Measurements from ENCODE around the gene SCN3B.

SCN3B gene

DNA sequence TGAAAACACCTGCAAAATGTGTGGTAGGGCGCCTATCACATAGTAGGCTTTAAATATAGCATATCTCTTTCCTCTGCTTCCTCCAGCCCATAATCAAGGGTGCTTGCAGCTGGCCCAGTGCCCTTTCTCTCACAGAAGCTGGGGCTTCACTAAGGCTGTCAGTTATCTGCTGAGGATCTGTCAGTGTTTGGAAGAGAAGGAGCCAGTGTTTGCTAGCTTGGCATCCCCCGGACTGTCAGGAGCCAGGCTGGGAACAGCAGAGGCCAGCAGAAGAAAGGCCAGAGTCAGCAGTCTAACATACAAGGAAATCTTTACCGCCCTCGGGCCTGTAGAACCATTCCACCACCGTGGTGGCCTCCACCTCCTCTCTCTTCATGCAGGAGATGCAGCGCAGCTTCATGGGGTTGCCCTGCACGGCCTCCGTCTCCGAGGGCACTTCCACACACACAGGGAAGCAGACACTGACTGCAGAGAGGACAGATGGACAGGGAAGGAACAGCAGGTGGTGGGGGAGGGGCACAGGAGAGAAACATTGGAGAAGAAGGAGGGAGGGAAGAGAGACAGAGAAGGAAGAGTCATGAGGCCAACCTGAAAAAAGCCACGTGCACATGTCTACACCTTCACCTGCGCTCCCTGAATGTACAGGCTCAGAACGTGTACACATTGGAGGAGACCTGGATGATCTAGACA is 9.0 kb downstream of the SCN3B start:
- TF ChIP-seq SIN3A (IDR thresholded peaks at IDR 0.05; ENCODE audit: borderline replicate concordance, insufficient read depth, low read length) (no peak), TAF1 (IDR thresholded peaks at IDR 0.05; ENCODE audit: borderline replicate concordance, insufficient read depth, low read length) (no peak), POLR2AphosphoS5 (IDR thresholded peaks at IDR 0.05; ENCODE audit: low read depth, low read length) (no peak), FOXP2 (optimal IDR thresholded peaks at IDR 0.05; ENCODE audit: borderline replicate concordance, extremely low read depth, extremely low read length, insufficient read depth) (no peak), REST (IDR thresholded peaks at IDR 0.05; ENCODE audit: insufficient read depth in 1 of 2, low read depth in 2 of 2, low read length in 2 of 2) (no peak)

GRCh38 chr11:123642435-123642834 is 12.0 kb downstream of the SCN3B start:
- TF ChIP-seq REST (IDR thresholded peaks at IDR 0.05; ENCODE audit: insufficient read depth in 1 of 2, low read depth in 2 of 2, low read length in 2 of 2), result no peak
- no peak for TF ChIP-seq POLR2AphosphoS5 (IDR thresholded peaks at IDR 0.05; ENCODE audit: low read depth, low read length)
- TF ChIP-seq SIN3A (IDR thresholded peaks at IDR 0.05; ENCODE audit: borderline replicate concordance, insufficient read depth, low read length), result no peak
- TF ChIP-seq TAF1 (IDR thresholded peaks at IDR 0.05; ENCODE audit: borderline replicate concordance, insufficient read depth, low read length), result no peak
- TF ChIP-seq FOXP2 (optimal IDR thresholded peaks at IDR 0.05; ENCODE audit: borderline replicate concordance, extremely low read depth, extremely low read length, insufficient read depth), result no peak

GRCh38 chr11:123641495-123641840 is 13.0 kb downstream of the SCN3B start:
- no peak for TF ChIP-seq SIN3A (IDR thresholded peaks at IDR 0.05; ENCODE audit: borderline replicate concordance, insufficient read depth, low read length)
- no peak for TF ChIP-seq REST (IDR thresholded peaks at IDR 0.05; ENCODE audit: insufficient read depth in 1 of 2, low read depth in 2 of 2, low read length in 2 of 2)
- no peak for TF ChIP-seq TAF1 (IDR thresholded peaks at IDR 0.05; ENCODE audit: borderline replicate concordance, insufficient read depth, low read length)

DNA sequence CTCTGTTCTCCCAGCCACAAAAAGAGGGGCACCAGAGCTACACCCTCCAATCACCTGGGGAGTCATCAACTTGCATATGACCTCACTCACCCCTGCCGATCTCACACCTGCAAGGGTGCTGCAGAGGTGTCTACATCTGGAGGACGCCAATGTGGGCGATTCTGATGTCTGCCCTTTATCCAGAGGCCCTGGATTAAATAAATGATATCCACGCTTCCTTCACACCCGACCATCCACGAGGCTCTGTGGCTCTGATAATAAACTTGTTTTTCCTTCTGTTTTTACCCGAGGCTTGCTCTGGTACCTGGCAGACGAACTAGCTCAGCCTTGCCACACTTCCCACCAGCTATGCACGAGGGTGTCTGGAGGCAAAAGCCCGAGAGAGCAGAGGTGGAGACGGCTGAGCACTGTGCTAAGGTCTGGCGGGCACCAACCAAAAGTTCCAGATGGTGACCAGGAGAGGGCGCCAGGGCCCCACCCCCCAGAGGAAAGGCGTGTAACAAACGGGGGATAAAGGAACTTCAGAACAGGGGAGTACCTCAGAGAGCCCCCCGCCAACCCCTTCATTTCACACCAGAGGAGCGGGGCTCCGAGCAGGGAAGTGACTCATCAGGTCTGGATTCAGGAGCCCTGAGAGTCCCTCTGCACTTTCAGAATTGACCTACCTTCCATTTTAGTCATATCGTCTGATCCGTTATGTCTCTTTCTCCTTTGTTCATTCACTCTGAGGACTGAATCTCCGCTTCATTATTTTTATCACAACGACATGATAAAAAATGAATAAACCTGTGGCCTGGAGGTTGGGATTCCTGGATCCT is 13.5 kb downstream of the SCN3B start:
- TF ChIP-seq TAF1 (IDR thresholded peaks at IDR 0.05; ENCODE audit: borderline replicate concordance, insufficient read depth, low read length) (no peak), SIN3A (IDR thresholded peaks at IDR 0.05; ENCODE audit: borderline replicate concordance, insufficient read depth, low read length) (no peak), POLR2AphosphoS5 (IDR thresholded peaks at IDR 0.05; ENCODE audit: low read depth, low read length) (no peak), FOXP2 (optimal IDR thresholded peaks at IDR 0.05; ENCODE audit: borderline replicate concordance, extremely low read depth, extremely low read length, insufficient read depth) (no peak), REST (IDR thresholded peaks at IDR 0.05; ENCODE audit: insufficient read depth in 1 of 2, low read depth in 2 of 2, low read length in 2 of 2) (no peak)
